Stimulated activated CD8-positive, alpha-beta memory T cell treated with anti-CD3 and anti-CD28 coated beads, Interleukin-15, amount 100 ng/mL, for 24 hours (primary cell): ENCODE data around the gene DRICH1.
"Not testable (repeated sequence)": the region's sequence is repeated elsewhere in the genome, so short reads cannot be mapped to it uniquely, and the experiment has no call there.

Experiments
- DNase-seq: peaks from one replicate; pipeline ENCODE4 v3.0.0-alpha.2; 2020; ENCODE audit warnings: low read depth

DRICH1 gene

GRCh38 chr22:23598805-23599518, 33.2 kb downstream of the DRICH1 start:
- no peak for DNase-seq

GRCh38 chr22:23597576-23598268, 34.4 kb downstream of the DRICH1 start:
- not testable (repeated sequence) for DNase-seq

- DNase-seq: not testable (repeated sequence)
Measured at GRCh38 chr22:23595904-23596303, 36.2 kb downstream of the DRICH1 start.

DNA sequence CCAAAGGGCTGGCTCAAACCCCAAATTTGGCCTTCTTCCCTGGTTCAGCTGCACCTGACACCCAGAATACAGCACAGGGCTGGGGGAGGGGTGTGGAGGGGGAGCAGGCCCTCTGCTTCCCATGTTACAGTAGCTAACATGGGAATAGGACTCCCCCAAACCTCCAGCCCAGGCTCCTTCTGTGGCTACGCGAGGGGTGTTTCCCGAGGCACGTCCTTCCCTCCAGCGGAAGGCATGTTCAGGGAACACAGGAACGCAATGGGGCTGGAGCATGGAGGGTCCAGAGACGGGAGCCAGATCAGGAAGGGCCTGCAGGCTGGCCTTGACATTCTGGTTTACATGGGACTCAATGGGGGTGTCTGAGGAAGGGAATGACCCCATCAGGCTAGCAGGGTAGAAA, 40.3 kb downstream of the DRICH1 start:
- DNase-seq: no peak

- peak; percentile 26 for DNase-seq
Measured at GRCh38 chr22:23591201-23591791, 40.8 kb downstream of the DRICH1 start.

DNA sequence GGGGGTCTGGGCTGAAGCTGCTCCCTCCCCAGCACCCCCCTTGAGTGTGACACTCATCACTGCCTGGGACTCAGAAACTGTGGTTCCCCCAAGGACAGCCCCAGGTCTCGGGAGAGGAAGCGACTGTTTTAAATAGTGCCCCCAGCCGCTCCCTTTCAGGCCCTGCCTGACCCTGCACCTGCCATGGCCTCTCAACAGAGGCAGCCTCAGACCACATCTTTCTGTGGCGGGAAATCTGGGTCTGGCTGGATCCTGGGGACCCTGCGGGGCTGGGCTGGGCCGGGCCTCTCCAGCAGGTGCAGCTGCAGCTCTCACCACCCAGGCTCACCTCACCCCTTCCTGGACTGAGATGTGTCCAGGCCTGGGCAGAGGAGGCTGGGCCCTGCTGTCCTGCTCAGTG, 48.3 kb downstream of the DRICH1 start:
- DNase-seq: no peak

- no peak for DNase-seq
Measured at GRCh38 chr22:23583153-23583552, 49.0 kb downstream of the DRICH1 start.

GRCh38 chr22:23581260-23581650, 50.9 kb downstream of the DRICH1 start:
- DNase-seq: no peak

DNA sequence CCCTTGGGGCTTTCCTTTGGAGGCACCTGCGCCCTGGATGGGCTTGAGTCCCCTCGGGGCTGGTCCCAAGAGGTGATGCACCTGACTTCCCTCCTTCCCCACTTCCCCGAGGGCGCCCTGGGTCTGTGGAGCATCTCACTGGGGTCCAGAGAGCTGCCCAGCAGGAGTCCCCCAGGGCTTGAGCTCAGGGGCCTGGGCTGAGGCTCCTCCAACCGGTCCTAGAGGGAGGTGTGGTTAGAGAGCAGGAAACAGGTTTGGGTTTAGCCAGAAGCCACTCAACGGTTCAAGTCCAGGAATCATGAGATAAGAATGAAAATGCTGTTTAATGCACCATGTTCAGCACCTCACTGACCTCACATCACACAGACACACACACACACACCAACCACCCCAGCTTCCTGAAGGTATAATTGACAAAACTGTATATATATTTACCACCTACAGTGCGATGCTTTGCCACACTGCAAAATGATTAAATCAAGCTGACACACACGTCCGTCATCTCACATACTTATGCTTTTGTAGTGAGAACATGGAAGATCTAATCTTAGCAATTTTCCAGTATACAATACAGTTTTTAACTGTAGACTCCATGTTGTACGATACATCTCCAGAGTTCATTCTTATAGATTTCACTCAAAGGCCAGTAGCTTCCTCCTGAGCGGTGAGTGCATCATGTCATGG, 51.4 kb downstream of the DRICH1 start:
- DNase-seq: no peak

DNA sequence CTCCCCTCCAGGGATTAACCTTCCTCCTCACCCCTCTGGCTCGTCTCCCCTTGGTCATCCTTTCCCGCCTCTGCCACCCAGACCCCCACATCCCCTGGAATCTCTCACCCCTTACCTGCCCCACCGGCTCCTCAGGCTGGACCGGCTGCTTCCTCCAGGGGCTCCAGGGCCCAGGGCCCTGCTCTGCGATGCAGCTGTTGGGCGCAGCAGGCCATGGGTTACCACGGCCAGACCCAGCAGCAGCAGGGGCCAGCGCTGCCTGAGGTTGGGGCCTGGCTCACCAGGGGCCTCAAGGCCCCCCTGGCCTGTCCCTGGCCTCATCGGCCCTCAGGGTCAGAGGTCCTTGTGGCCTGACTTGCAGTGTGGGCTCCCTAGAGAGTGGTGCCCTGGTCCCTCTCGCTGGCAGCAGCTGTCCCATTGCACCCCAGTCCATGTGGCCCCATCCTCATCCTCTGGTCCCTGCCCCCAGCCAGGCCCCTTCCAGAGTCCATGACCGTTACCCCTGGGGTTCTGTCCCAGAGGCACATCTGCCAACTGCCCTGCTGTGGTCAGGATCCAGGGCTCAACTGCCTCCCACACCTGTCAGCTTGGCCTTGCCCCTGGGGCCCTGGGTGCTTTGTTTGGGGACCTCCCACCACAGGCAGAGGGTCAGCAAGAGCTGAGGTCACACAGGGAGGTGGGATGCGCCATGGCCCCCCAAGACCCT, 52.1 kb downstream of the DRICH1 start, which contains the start of gene IGLL1:
Gene IGLL1, minus strand, starts transcription at position 421 of the 706 bp plus-strand sequence. Its CDS starts 100 bp downstream, at position 321.
- DNase-seq: no peak

GRCh38 chr22:23579280-23579679, 52.8 kb downstream of the DRICH1 start:
- no peak for DNase-seq

GRCh38 chr22:23578306-23578705, 53.8 kb downstream of the DRICH1 start:
- no peak for DNase-seq

- DNase-seq: no peak
Measured at GRCh38 chr22:23576681-23577080, 55.4 kb downstream of the DRICH1 start.

GRCh38 chr22:23575601-23576000, 56.5 kb downstream of the DRICH1 start:
- DNase-seq: no peak

- no peak for DNase-seq
Measured at GRCh38 chr22:23574877-23575276, 57.2 kb downstream of the DRICH1 start.

DNA sequence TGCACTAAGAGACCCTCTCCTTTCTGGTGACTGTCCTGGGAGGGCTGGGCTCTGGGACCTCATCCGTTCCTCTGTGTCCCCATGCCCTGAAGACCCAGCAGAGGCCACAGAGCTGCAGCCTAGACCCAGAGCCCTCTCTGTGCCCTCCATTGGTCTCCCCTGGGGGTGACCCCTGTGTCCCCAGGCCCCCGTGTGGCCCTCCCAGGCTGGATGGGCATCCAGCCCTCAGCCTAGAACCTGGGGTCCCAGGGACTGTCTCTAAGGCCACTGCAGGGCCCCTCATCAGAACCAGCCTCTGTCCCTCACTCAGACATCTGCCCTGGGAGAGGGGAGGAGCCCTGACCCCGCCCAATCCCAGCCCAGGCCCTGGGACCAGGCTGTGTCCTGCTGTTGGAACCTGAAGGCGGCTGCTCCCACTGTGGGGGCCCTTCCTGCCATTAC, 57.7 kb downstream of the DRICH1 start:
- DNase-seq: no peak

DNA sequence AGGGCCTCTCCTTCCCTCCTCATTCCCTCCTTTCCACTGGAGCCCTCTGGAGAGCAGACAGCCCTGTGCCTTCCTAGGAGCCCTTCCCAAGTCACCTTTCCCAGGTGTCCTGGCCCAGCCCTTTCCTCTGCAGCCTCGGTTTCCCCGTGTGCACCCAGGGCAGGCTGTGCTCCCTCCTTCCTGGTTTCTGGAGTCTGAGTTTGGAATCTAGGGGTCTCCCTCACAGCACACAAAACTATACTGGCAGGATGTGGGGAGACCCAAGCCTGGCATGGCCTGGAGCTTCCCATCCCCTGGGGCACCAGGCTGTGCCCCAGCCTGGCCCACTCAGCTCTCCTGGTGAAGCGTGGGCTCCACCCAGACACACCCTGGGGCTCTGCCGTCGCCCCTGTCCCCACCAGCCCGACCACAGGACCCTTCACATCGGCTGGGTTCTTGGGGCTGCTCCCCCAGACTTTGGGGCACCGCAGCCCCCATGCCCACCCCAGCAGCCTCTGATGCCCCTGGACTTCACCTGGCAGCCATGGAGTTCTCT, 58.4 kb downstream of the DRICH1 start:
- not testable (repeated sequence) for DNase-seq

- not testable (repeated sequence) for DNase-seq
Measured at GRCh38 chr22:23573106-23573505, 59.0 kb downstream of the DRICH1 start.

DNA sequence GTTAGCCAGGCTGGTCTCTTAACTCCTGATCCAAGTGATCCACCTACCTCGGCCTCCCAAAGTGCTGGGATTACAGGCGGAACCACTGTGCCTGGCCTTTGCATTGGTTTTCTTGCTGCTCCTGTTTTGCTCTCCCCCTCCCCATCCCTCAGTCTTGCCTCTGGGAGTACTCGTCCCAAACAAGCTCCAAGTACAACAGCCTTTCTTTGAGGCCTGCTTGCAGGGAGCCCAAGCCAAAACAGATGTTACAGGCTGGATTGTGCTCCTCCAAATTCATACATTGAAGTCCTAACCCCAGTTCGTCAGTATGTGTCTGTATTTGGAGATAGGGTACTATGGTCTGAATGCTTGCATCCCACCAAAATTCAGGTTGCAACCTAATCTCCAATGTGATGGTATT, 60.6 kb downstream of the DRICH1 start:
- no peak for DNase-seq

DNA sequence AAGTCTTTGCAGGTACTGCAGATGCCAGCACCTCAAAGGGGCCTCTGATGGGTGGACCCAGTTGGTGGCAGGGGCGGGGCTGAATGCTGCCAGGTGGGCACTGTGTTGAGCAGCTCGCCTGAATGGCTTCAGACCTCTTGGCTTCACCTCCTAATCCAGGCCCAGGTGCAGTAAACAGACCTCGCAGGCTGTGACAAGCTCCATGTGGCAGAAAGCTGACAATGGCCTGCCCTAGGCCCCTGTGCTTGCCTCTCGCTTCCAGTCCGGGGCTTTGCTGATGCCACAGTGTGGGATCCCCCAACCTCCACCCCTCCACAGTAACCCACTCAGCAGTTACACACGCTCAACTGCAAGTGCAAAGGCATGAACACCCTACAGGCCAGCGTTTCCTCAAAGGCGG, 61.4 kb downstream of the DRICH1 start:
- no peak for DNase-seq

DNA sequence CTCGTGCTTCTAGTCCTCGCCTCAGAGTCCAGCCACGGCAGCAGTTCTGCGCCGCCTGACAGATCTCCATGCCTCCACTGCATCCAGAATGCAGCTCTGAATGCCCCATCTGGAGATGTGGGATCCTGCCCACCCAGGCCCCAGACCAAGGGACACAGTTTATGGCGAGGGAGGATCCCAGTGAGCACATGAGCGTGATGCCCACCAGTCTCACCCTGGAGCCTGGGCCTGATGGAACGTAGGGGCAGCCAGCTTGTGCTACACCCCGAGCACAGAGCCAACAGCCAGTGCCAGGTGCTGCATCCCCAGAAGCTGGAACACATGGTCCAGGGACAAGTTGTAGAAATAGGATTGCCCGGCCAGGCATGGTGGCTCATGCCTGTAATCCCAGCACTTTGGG, 62.4 kb downstream of the DRICH1 start:
- no peak for DNase-seq

- DNase-seq: no peak
Measured at GRCh38 chr22:23569291-23569690, 62.8 kb downstream of the DRICH1 start.
